HEK293 (cell line): ENCODE measurements around the gene PLCH2.

ENCODE experiments used
- CTCF ChIA-PET: fragments of 350-600 bp; formaldehyde crosslinking; extraction: SDS; loops from one replicate; lab custom pipeline; 2021; ENCODE audit warnings: antibody characterized with exemption; lab: Yijun Ruan, JAX
- POLR2A ChIA-PET: fragments of 300-600 bp; formaldehyde crosslinking; extraction: SDS; loops from one replicate; lab custom pipeline; 2020; ENCODE audit warnings: antibody characterized with exemption, inconsistent platforms; lab: Yijun Ruan, JAX
- H3K27ac ChIP-seq: fragments of 200-500 bp; sonication (Bioruptor generic); 2 replicates; pipeline ENCODE4 v1.5.1; 2014; ENCODE audit warnings: low read depth, low read length, control low read depth, inconsistent platforms; ENCODE audit errors: extremely low read depth
- H3K36me3 ChIP-seq, 2 experiments: fragments of 200-500 bp in 1 of 2; sonication (Bioruptor generic) in 1 of 2; 1 replicate in 1 of 2; 2 replicates in 1 of 2; pipeline ENCODE4 v1.5.1; 2014 to 2017; ENCODE audit warnings: inconsistent platforms in 2 of 2, low read length in 2 of 2; ENCODE audit not compliant: control insufficient read depth in 2 of 2, insufficient read depth in 1 of 2
- H3K4me1 ChIP-seq: fragments of 200-500 bp; sonication (Bioruptor generic); 2 replicates; pipeline ENCODE4 v1.5.1; 2014; ENCODE audit warnings: mild to moderate bottlenecking, low read length, inconsistent platforms; ENCODE audit not compliant: control insufficient read depth, insufficient read depth
- H3K4me3 ChIP-seq: 2 replicates; pipeline ENCODE4 v1.5.1; 2011; ENCODE audit warnings: low read depth, mild to moderate bottlenecking, control low read depth, low read length, moderate library complexity
- H3K9me3 ChIP-seq: fragments of 200-500 bp; sonication (Bioruptor generic); 2 replicates; pipeline ENCODE4 v1.5.1; 2014; ENCODE audit warnings: low read depth, low read length, inconsistent platforms; ENCODE audit not compliant: control insufficient read depth, insufficient read depth
- ATF2 ChIP-seq: fragments of 450-650 bp; formaldehyde crosslinking; IDR thresholded peaks from 2 replicates; pipeline ENCODE4 v1.5.1; 2016; ENCODE audit warnings: missing biosample characterization, missing genetic modification characterization, low read depth
- CTCF ChIP-seq: fragments of 450-650 bp; formaldehyde crosslinking; IDR thresholded peaks from 2 replicates; pipeline ENCODE4 v1.5.1; 2016; ENCODE audit warnings: missing biosample characterization, missing genetic modification characterization
- EGR2 ChIP-seq: fragments of 450-650 bp; formaldehyde crosslinking; IDR thresholded peaks from 2 replicates; pipeline ENCODE4 v1.5.1; 2016; ENCODE audit warnings: low read depth, missing biosample characterization, missing genetic modification characterization
- FEZF1 ChIP-seq: fragments of 450-650 bp; formaldehyde crosslinking; IDR thresholded peaks from 2 replicates; pipeline ENCODE4 v1.5.1; 2016; ENCODE audit warnings: missing biosample characterization, missing genetic modification characterization
- PRDM1 ChIP-seq: fragments of 450-650 bp; formaldehyde crosslinking; IDR thresholded peaks from 2 replicates; pipeline ENCODE4; 2016; ENCODE audit warnings: missing biosample characterization, missing genetic modification characterization
- ZBTB11 ChIP-seq: fragments of 450-650 bp; formaldehyde crosslinking; conservative IDR thresholded peaks from 2 replicates; pipeline ENCODE4 v1.5.1; 2016; ENCODE audit warnings: low read depth, missing biosample characterization, missing genetic modification characterization
- ZBTB17 ChIP-seq: fragments of 450-650 bp; formaldehyde crosslinking; IDR thresholded peaks from 2 replicates; pipeline ENCODE4 v1.5.1; 2016; ENCODE audit warnings: missing biosample characterization, missing genetic modification characterization
- ZFHX2 ChIP-seq: fragments of 450-650 bp; formaldehyde crosslinking; conservative IDR thresholded peaks from 2 replicates; pipeline ENCODE4 v1.5.1; 2016; ENCODE audit warnings: missing biosample characterization, missing genetic modification characterization
- ZFP37 ChIP-seq: fragments of 450-650 bp; formaldehyde crosslinking; IDR thresholded peaks from 2 replicates; pipeline ENCODE4 v1.5.1; 2016; ENCODE audit warnings: missing biosample characterization, missing genetic modification characterization
- ZIC2 ChIP-seq: fragments of 450-650 bp; formaldehyde crosslinking; IDR thresholded peaks from 2 replicates; pipeline ENCODE4 v1.5.1; 2016; ENCODE audit warnings: missing biosample characterization, missing genetic modification characterization
- ZNF10 ChIP-seq: fragments of 450-650 bp; formaldehyde crosslinking; IDR thresholded peaks from 2 replicates; pipeline ENCODE4 v1.5.1; 2017; ENCODE audit warnings: missing biosample characterization, missing genetic modification characterization
- ZNF155 ChIP-seq: fragments of 450-650 bp; formaldehyde crosslinking; IDR thresholded peaks from 2 replicates; pipeline ENCODE4 v1.5.1; 2016; ENCODE audit warnings: missing biosample characterization, missing genetic modification characterization
- ZNF2 ChIP-seq: fragments of 450-650 bp; formaldehyde crosslinking; IDR thresholded peaks from 2 replicates; pipeline ENCODE4 v1.5.1; 2016; ENCODE audit warnings: missing biosample characterization, missing genetic modification characterization
- ZNF266 ChIP-seq: fragments of 450-650 bp; formaldehyde crosslinking; IDR thresholded peaks from 2 replicates; pipeline ENCODE4 v1.5.1; 2016; ENCODE audit warnings: missing biosample characterization, missing genetic modification characterization, low read depth
- ZNF391 ChIP-seq: fragments of 450-650 bp; formaldehyde crosslinking; IDR thresholded peaks from 2 replicates; pipeline ENCODE4 v1.5.1; 2016; ENCODE audit warnings: low read depth, missing biosample characterization, missing genetic modification characterization, borderline replicate concordance
- ZNF416 ChIP-seq: fragments of 450-650 bp; formaldehyde crosslinking; IDR thresholded peaks from 2 replicates; pipeline ENCODE4 v1.5.1; 2016; ENCODE audit warnings: missing biosample characterization, missing genetic modification characterization
- ZNF449 ChIP-seq: fragments of 450-650 bp; formaldehyde crosslinking; IDR thresholded peaks from 2 replicates; pipeline ENCODE4 v1.5.1; 2017; ENCODE audit warnings: missing biosample characterization, mild to moderate bottlenecking, missing genetic modification characterization, moderate library complexity
- ZNF777 ChIP-seq: fragments of 450-650 bp; formaldehyde crosslinking; IDR thresholded peaks from 2 replicates; pipeline ENCODE4 v1.5.1; 2017; ENCODE audit warnings: missing biosample characterization, missing genetic modification characterization, borderline replicate concordance

PLCH2 gene

GRCh38 chr1:2446394-2446793 lies 29.7 kb upstream of the PLCH2 start:
- H3K4me3 ChIP-seq: no peak overlapping the region
- CTCF ChIA-PET: interaction anchor here (0.6 to 1.2 kb wide), 4 partner anchors 22 to 173 kb away, joined by 3 to 5 read pairs (median 4); no protein-coding TSS in a partner anchor
- TF ChIP-seq ZNF2 (tag by site-specific recombination) (no peak), ZNF266 (tag by site-specific recombination) (no peak), PRDM1 (tag by site-specific recombination) (no peak), ZNF10 (no peak), FEZF1 (tag by site-specific recombination) (no peak), ZNF449 (tag by site-specific recombination) (peak; percentile 93), ZIC2 (tag by site-specific recombination) (0 out of 2 replicates have a peak, but pooled peaks have one; percentile 16)
- TF ChIP-seq, all 188 proteins: peak for 2

GRCh38 chr1:2446861-2447260 lies 29.2 kb upstream of the PLCH2 start:
- CTCF ChIA-PET: interaction anchor here (1.2 kb wide), 1 partner anchor 22 kb away, joined by 4 read pairs; no protein-coding TSS in a partner anchor
- TF ChIP-seq ATF2 (tag by site-specific recombination) (no peak), ZNF416 (tag by site-specific recombination) (no peak), ZBTB11 (no peak), ZBTB17 (tag by site-specific recombination) (peak; percentile 24; the same call in 1 of the 2 replicates), ZNF777 (tag by site-specific recombination) (no peak), CTCF (tag by site-specific recombination) (no peak), ZNF449 (tag by site-specific recombination) (no peak), ZNF391 (tag by site-specific recombination) (no peak), ZFP37 (tag by site-specific recombination) (no peak), ZFHX2 (tag by site-specific recombination) (peak; percentile 59), ZNF155 (tag by site-specific recombination) (no peak), EGR2 (tag by site-specific recombination) (0 out of 2 replicates have a peak, but pooled peaks have one; percentile 18)
- Histone ChIP-seq H3K9me3 (no peaks in the 10 kb centered on the region), H3K27ac (no peak overlapping the region), H3K4me1 (no peaks in the 10 kb centered on the region), H3K4me3 (no peak overlapping the region), H3K36me3 (no peaks in the 10 kb centered on the region)
- POLR2A ChIA-PET: no interaction called here

More at GRCh38 chr1:2446394-2446793, 29.7 kb upstream of the PLCH2 start:
- POLR2A ChIA-PET: no interaction called here
- no peaks in the 10 kb centered on the region for H3K9me3 ChIP-seq
- no peak overlapping the region for H3K27ac ChIP-seq
- no peaks in the 10 kb centered on the region for H3K4me1 ChIP-seq
- no peaks in the 10 kb centered on the region for H3K36me3 ChIP-seq
